CD4-positive, CD25-positive, alpha-beta regulatory T cell (primary cell): ENCODE results near the gene CEP112. TPM values are rescaled to one million over a fixed set of nuclear protein-coding genes. Genes with fewer than 3 reads are reported as not detected.

Experiments used
- ATAC-seq, 2 donors: fragments of 150-1000 bp; cut with Tn5 transposase; one replicate each; pipeline ENCODE4 v1.10.0; 2021; ENCODE audit warnings: low read depth in 2 of 2, moderate number of reproducible peaks in 2 of 2, moderate library complexity in 1 of 2
- DNase-seq, 3 donors: peaks; one replicate each; pipeline versions ENCODE4 v3.0.0 to v3.0.0-alpha.2; 2012 to 2022; ENCODE audit warnings: mixed read lengths in 1 of 3
- H3K27ac ChIP-seq: one replicate; pipeline ENCODE4 v1.7.0; 2013; ENCODE audit warnings: mild to moderate bottlenecking, low read length; ENCODE audit not compliant: insufficient read depth, poor library complexity, severe bottlenecking
- H3K27me3 ChIP-seq: one replicate; pipeline ENCODE4 v1.7.0; 2013; ENCODE audit warnings: low read length; ENCODE audit not compliant: control insufficient read depth, insufficient read depth
- H3K36me3 ChIP-seq: one replicate; pipeline ENCODE4 v1.7.0; 2013; ENCODE audit warnings: mild to moderate bottlenecking, low read length, moderate library complexity; ENCODE audit not compliant: control insufficient read depth, insufficient read depth
- H3K4me1 ChIP-seq: 2 replicates; pipeline ENCODE4 v1.7.0; 2013; ENCODE audit warnings: mild to moderate bottlenecking, low read length; ENCODE audit not compliant: insufficient read depth, control insufficient read depth, poor library complexity, severe bottlenecking
- H3K4me3 ChIP-seq: one replicate; pipeline ENCODE4 v1.7.0; 2013; ENCODE audit warnings: low read depth, mild to moderate bottlenecking, low read length, moderate library complexity
- H3K9me3 ChIP-seq, 2 experiments: 1 replicate in 1 of 2; 2 replicates in 1 of 2; pipeline ENCODE4 v1.7.0; 2013; ENCODE audit warnings: low read length in 2 of 2, mild to moderate bottlenecking in 1 of 2, moderate library complexity in 1 of 2; ENCODE audit not compliant: control insufficient read depth in 2 of 2
- H3K27ac Mint-ChIP-seq, 3 donors: one replicate each; pipeline ENCODE4 v1.8.0; 2020 to 2022; ENCODE audit warnings: mild to moderate bottlenecking in 3 of 3, mixed read lengths in 3 of 3, moderate library complexity in 2 of 3
- H3K27me3 Mint-ChIP-seq: one replicate; pipeline ENCODE4 v1.8.0; 2022; ENCODE audit warnings: mild to moderate bottlenecking, mixed read lengths
- H3K36me3 Mint-ChIP-seq: one replicate; pipeline ENCODE4 v1.8.0; 2020; ENCODE audit warnings: mixed read lengths
- H3K4me1 Mint-ChIP-seq, 4 donors: one replicate each; pipeline ENCODE4 v1.8.0; 2020 to 2022; ENCODE audit warnings: mixed read lengths in 4 of 4, mild to moderate bottlenecking in 1 of 4
- H3K4me3 Mint-ChIP-seq, 4 donors: one replicate each; pipeline ENCODE4 v1.8.0; 2020 to 2022; ENCODE audit warnings: mild to moderate bottlenecking in 4 of 4, mixed read lengths in 4 of 4, moderate library complexity in 3 of 4
- H3K9me3 Mint-ChIP-seq, 7 donors: one replicate each; pipeline ENCODE4 v1.8.0; 2020 to 2022; ENCODE audit warnings: mixed read lengths in 7 of 7, mild to moderate bottlenecking in 3 of 7, moderate library complexity in 2 of 7
- polyA plus RNA-seq, 4 donors: library from polyadenylated mRNA; unstranded; fragments of 300-500 nt; fragmentation: Illumina TruSeq; gene quantifications; one replicate each; pipeline ENCODE4 v1.2.3, GENCODE V29; 2021
- total RNA-seq: library from RNA; stranded (reverse); gene quantifications from one replicate; pipeline ENCODE4 v1.2.3, GENCODE V29; 2022

Gene CEP112
- total and polyA plus RNA-seq, 5 donors from 2014 or later: 0.15 to 2.3 (median 0.54) TPM; not detected in 1

DNA sequence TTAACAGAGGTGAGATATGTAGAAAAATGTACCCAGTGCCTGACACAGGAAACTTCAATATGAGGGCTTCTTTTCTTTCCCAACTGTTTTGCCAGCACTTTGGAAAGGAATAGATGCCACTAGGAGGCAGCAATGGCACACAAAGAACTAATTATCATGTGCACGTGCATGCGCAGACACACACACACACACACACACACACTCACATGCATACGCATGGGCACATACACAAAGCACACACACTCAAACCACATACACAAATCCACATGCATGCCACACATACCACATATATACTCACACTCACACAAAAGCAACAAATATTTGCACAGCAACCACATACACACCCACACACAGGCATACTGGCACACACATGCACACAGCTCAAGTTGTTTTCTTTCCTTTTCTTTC is 8.8 kb upstream of the CEP112 start:
- H3K4me3 Mint-ChIP-seq: no peak overlapping the region

GRCh38 chr17:66198242-66198641 is 6.3 kb upstream of the CEP112 start:
- ATAC-seq: no peak
- Histone ChIP-seq H3K9me3 (no peaks in the 10 kb centered on the region), H3K27ac (no peak overlapping the region), H3K36me3 (no peaks in the 10 kb centered on the region), H3K27me3 (no peaks in the 10 kb centered on the region), H3K4me3 (no peak overlapping the region), H3K4me1 (peaks cover 5% of the 10 kb centered on the region)
- H3K9me3 Mint-ChIP-seq: no peaks in the 10 kb centered on the region
- DNase-seq: no peak
- H3K27ac Mint-ChIP-seq: peak overlapping the region in 1 of 3 donors; percentile 20
- no peaks in the 10 kb centered on the region for H3K36me3 Mint-ChIP-seq
- H3K27me3 Mint-ChIP-seq: no peaks in the 10 kb centered on the region
- H3K4me3 Mint-ChIP-seq: no peak overlapping the region
- peaks cover 2 to 19% (median 16%) of the 10 kb centered on the region in 4 donors for H3K4me1 Mint-ChIP-seq

More for the DNA sequence above, 8.8 kb upstream of the CEP112 start:
- Mint-ChIP-seq H3K9me3 (no peaks in the 10 kb centered on the region), H3K27ac (peak overlapping the region in 1 of 3 donors; percentile 1), H3K27me3 (no peaks in the 10 kb centered on the region), H3K36me3 (no peaks in the 10 kb centered on the region), H3K4me1 (peaks cover 0 to 19% (median 16%) of the 10 kb centered on the region in 4 donors)
- H3K36me3 ChIP-seq: no peaks in the 10 kb centered on the region
- DNase-seq (peak; percentile 4 to 71 (median 31)), ATAC-seq (no peak)
- no peak overlapping the region for H3K4me3 ChIP-seq
- no peaks in the 10 kb centered on the region for H3K9me3 ChIP-seq
- peaks cover 5% of the 10 kb centered on the region for H3K4me1 ChIP-seq
- H3K27me3 ChIP-seq: no peaks in the 10 kb centered on the region
- no peak overlapping the region for H3K27ac ChIP-seq

GRCh38 chr17:66192378-66192687 is 400 bp upstream of the CEP112 start:
- no peaks in the 10 kb centered on the region for H3K27me3 Mint-ChIP-seq
- Histone ChIP-seq H3K4me1 (peaks cover 9% of the 10 kb centered on the region), H3K27ac (peak overlapping the region; percentile 67), H3K27me3 (no peaks in the 10 kb centered on the region), H3K9me3 (no peaks in the 10 kb centered on the region), H3K4me3 (peak overlapping the region; percentile 55), H3K36me3 (no peaks in the 10 kb centered on the region)
- ATAC-seq (no peak), DNase-seq (no peak)
- H3K4me3 Mint-ChIP-seq: peak overlapping the region; percentile 88 to 97 (median 92)
- peak overlapping the region; percentile 63 to 90 (median 87) for H3K27ac Mint-ChIP-seq
- no peaks in the 10 kb centered on the region for H3K36me3 Mint-ChIP-seq
- H3K4me1 Mint-ChIP-seq: peaks cover 7 to 14% (median 11%) of the 10 kb centered on the region in 4 donors
- H3K9me3 Mint-ChIP-seq: no peaks in the 10 kb centered on the region

GRCh38 chr17:66190738-66191592 is 968 bp downstream of the CEP112 start:
- ATAC-seq (no peak), DNase-seq (no peak)
- no peaks in the 10 kb centered on the region for H3K27me3 Mint-ChIP-seq
- H3K4me3 Mint-ChIP-seq: peak overlapping the region; percentile 79 to 92 (median 86)
- no peaks in the 10 kb centered on the region for H3K36me3 Mint-ChIP-seq
- no peaks in the 10 kb centered on the region for H3K9me3 Mint-ChIP-seq
- H3K4me3 ChIP-seq: peak overlapping the region; percentile 55
- no peak overlapping the region for H3K27ac ChIP-seq
- H3K4me1 Mint-ChIP-seq: peaks cover 7 to 14% (median 11%) of the 10 kb centered on the region in 4 donors
- H3K9me3 ChIP-seq: no peaks in the 10 kb centered on the region
- H3K27me3 ChIP-seq: no peaks in the 10 kb centered on the region
- H3K4me1 ChIP-seq: peaks cover 9% of the 10 kb centered on the region
- H3K36me3 ChIP-seq: no peaks in the 10 kb centered on the region
- peak overlapping the region; percentile 58 to 84 (median 65) for H3K27ac Mint-ChIP-seq

DNA sequence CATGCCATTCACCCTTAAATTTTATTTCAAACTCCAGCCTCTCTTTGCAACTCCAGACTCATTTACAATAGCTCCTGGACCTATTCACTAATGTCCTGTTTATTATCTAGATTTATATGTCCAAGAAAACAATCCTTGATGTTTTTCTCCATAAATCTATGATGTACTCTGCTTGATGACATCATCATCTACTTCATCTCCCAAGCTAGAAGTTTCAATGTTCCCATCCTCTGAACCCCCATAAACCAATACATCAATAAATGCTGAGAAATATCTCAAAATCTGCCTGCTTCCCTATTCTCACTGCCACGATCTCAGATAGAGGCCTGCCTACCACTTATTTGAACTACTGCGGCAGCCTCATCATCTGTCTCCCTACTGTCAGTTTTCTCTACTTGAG is 4.2 kb downstream of the CEP112 start:
- peaks cover 9% of the 10 kb centered on the region for H3K4me1 ChIP-seq
- Mint-ChIP-seq H3K36me3 (no peaks in the 10 kb centered on the region), H3K27me3 (peaks cover 4% of the 10 kb centered on the region), H3K4me3 (no peak overlapping the region), H3K4me1 (peaks cover 5 to 14% (median 9%) of the 10 kb centered on the region in 4 donors), H3K27ac (no peak overlapping the region), H3K9me3 (peaks cover 0 to 3% (median 0%) of the 10 kb centered on the region in 7 donors)
- ATAC-seq: no peak
- no peak overlapping the region for H3K4me3 ChIP-seq
- no peaks in the 10 kb centered on the region for H3K9me3 ChIP-seq
- no peaks in the 10 kb centered on the region for H3K27me3 ChIP-seq
- DNase-seq: no peak
- no peak overlapping the region for H3K27ac ChIP-seq
- H3K36me3 ChIP-seq: no peaks in the 10 kb centered on the region

GRCh38 chr17:66185862-66186261 is 6.1 kb downstream of the CEP112 start:
- DNase-seq: no peak
- H3K27me3 Mint-ChIP-seq: peaks cover 4% of the 10 kb centered on the region
- no peak overlapping the region for H3K4me3 Mint-ChIP-seq
- no peak for ATAC-seq
- no peak overlapping the region for H3K27ac Mint-ChIP-seq
- no peaks in the 10 kb centered on the region for H3K36me3 Mint-ChIP-seq
- Histone ChIP-seq H3K27me3 (no peaks in the 10 kb centered on the region), H3K27ac (no peak overlapping the region), H3K4me3 (no peak overlapping the region), H3K9me3 (no peaks in the 10 kb centered on the region), H3K36me3 (no peaks in the 10 kb centered on the region), H3K4me1 (peaks cover 1% of the 10 kb centered on the region)
- H3K9me3 Mint-ChIP-seq: peaks cover 0 to 3% (median 0%) of the 10 kb centered on the region in 7 donors
- peaks cover 0 to under 1% (median under 1%) of the 10 kb centered on the region in 4 donors for H3K4me1 Mint-ChIP-seq

- H3K27me3 ChIP-seq: no peaks in the 10 kb centered on the region
- DNase-seq (no peak), ATAC-seq (no peak)
- H3K36me3 ChIP-seq: no peaks in the 10 kb centered on the region
- no peaks in the 10 kb centered on the region for H3K36me3 Mint-ChIP-seq
- no peak overlapping the region for H3K27ac Mint-ChIP-seq
- H3K27ac ChIP-seq: no peak overlapping the region
- H3K4me1 ChIP-seq: no peaks in the 10 kb centered on the region
- peaks cover 0 to 3% (median 0%) of the 10 kb centered on the region in 7 donors for H3K9me3 Mint-ChIP-seq
- H3K4me1 Mint-ChIP-seq: no peaks in the 10 kb centered on the region
- H3K4me3 ChIP-seq: no peak overlapping the region
- H3K4me3 Mint-ChIP-seq: no peak overlapping the region
- no peaks in the 10 kb centered on the region for H3K9me3 ChIP-seq
- peaks cover 4% of the 10 kb centered on the region for H3K27me3 Mint-ChIP-seq
Observed at GRCh38 chr17:66184392-66184791, 7.5 kb downstream of the CEP112 start.

- H3K9me3 Mint-ChIP-seq: peaks cover 0 to 3% (median 0%) of the 10 kb centered on the region in 7 donors
- H3K4me1 Mint-ChIP-seq: no peaks in the 10 kb centered on the region
- no peaks in the 10 kb centered on the region for H3K36me3 ChIP-seq
- H3K4me3 ChIP-seq: no peak overlapping the region
- H3K9me3 ChIP-seq: no peaks in the 10 kb centered on the region
- H3K36me3 Mint-ChIP-seq: no peaks in the 10 kb centered on the region
- no peaks in the 10 kb centered on the region for H3K4me1 ChIP-seq
- H3K4me3 Mint-ChIP-seq: no peak overlapping the region
- no peak for DNase-seq
- H3K27ac ChIP-seq: no peak overlapping the region
- H3K27ac Mint-ChIP-seq: no peak overlapping the region
- H3K27me3 ChIP-seq: no peaks in the 10 kb centered on the region
- no peak for ATAC-seq
- H3K27me3 Mint-ChIP-seq: peaks cover 4% of the 10 kb centered on the region
Observed at GRCh38 chr17:66183529-66183928, 8.4 kb downstream of the CEP112 start.
